K562 (cell line): Measurements from ENCODE around the gene HCN4. TPM values are rescaled to one million over a fixed set of nuclear protein-coding genes. Genes with fewer than 3 reads are reported as not detected.

Experiments used
- ATAC-seq: fragments of 200-7000 bp; cut with Tn5 transposase; 3 replicates; pipeline ENCODE4 v1.9.1; 2020; ENCODE audit warnings: moderate library complexity
- BruUV-seq: library from RNA; stranded (reverse); fragments of 400-500 nt; replicated peaks from 2 replicates; lab custom pipeline; 2021; lab: Mats Ljungman, UMichigan
- CTCF ChIA-PET: fragments of 300-600 bp; formaldehyde crosslinking; extraction: SDS; loops from one replicate; lab custom pipeline; 2021; ENCODE audit warnings: low intra/inter-chr PET ratio; lab: Yijun Ruan, JAX
- POLR2A ChIA-PET: fragments of 300-600, 350-650 bp; sonication (Branson Sonifier 250); formaldehyde crosslinking; extraction: SDS; loops from one replicate; lab custom pipeline; 2021; ENCODE audit warnings: antibody characterized with exemption, inconsistent platforms; lab: Yijun Ruan, JAX
- DNase-seq, 4 experiments: peaks; one replicate each; pipeline versions ENCODE4 v3.0.0 to v3.0.0-alpha.2; 2011 to 2018; ENCODE audit warnings: low spot score in 3 of 4, mixed read lengths in 3 of 4; ENCODE audit errors: extremely low read depth in 1 of 4
- FAIRE-seq: peaks from 2 replicates; lab custom pipeline; 2011; peaks lifted over from hg19 to GRCh38; lab: Jason Lieb, UNC
- H2AFZ ChIP-seq: 2 replicates; pipeline ENCODE4 v1.6.0; 2011; ENCODE audit warnings: low read depth, low read length, control low read depth, inconsistent platforms
- H3K27ac ChIP-seq: fragments of 200-600 bp; 3 replicates; pipeline ENCODE4 v1.8.0; 2011; ENCODE audit warnings: low read depth, mild to moderate bottlenecking, control low read depth, inconsistent platforms, low read length, moderate library complexity, mixed read lengths; ENCODE audit errors: extremely low read depth
- H3K27me3 ChIP-seq, 2 experiments: fragments of 300-600 bp in 1 of 2; 2 replicates in 1 of 2; 3 replicates in 1 of 2; pipeline versions ENCODE4 v1.6.0 to v1.8.0; 2011; ENCODE audit warnings: inconsistent platforms in 2 of 2, low read length in 2 of 2, mild to moderate bottlenecking in 1 of 2, mixed read lengths in 1 of 2, moderate library complexity in 1 of 2; ENCODE audit not compliant: control insufficient read depth in 2 of 2, insufficient read depth in 2 of 2
- H3K36me3 ChIP-seq: fragments of 300-600 bp; 3 replicates; pipeline ENCODE4 v1.8.0; 2011; ENCODE audit warnings: mild to moderate bottlenecking, low read length, inconsistent platforms; ENCODE audit not compliant: control insufficient read depth, insufficient read depth
- H3K4me1 ChIP-seq, 2 experiments: fragments of 200-600 bp in 1 of 2; replicated peaks in 1 of 2; 2 replicates in 1 of 2; 3 replicates in 1 of 2; pipeline versions ENCODE4 v1.5.1 to v1.8.0; 2011; ENCODE audit warnings: inconsistent platforms in 2 of 2, low read length in 2 of 2, mild to moderate bottlenecking in 1 of 2, mixed read lengths in 1 of 2, moderate library complexity in 1 of 2; ENCODE audit not compliant: control insufficient read depth in 2 of 2, insufficient read depth in 2 of 2
- H3K4me2 ChIP-seq: 2 replicates; pipeline ENCODE4 v1.6.1; 2011; ENCODE audit warnings: low read length, control low read depth, inconsistent platforms, mixed read lengths; ENCODE audit not compliant: insufficient read depth
- H3K4me3 ChIP-seq: fragments of 200-600 bp; sonication (generic), shearing (Covaris generic); 2 replicates; pipeline ENCODE4 v1.5.1; 2016; ENCODE audit warnings: control low read depth, inconsistent platforms
- H3K79me2 ChIP-seq: fragments of 200-600 bp; 3 replicates; pipeline ENCODE4 v1.8.0; 2011; ENCODE audit warnings: low read length, inconsistent platforms; ENCODE audit not compliant: control insufficient read depth, insufficient read depth
- H3K9ac ChIP-seq, 2 experiments: 2 replicates each; pipeline versions ENCODE4 v1.6.0 to v1.6.1; 2011; ENCODE audit warnings: low read depth in 2 of 2, low read length in 2 of 2, control low read depth in 1 of 2, inconsistent platforms in 1 of 2, mild to moderate bottlenecking in 1 of 2, mixed read lengths in 1 of 2; ENCODE audit not compliant: insufficient read depth in 1 of 2
- H3K9me1 ChIP-seq: one replicate; pipeline ENCODE4 v1.6.0; 2011; ENCODE audit warnings: inconsistent platforms, mild to moderate bottlenecking, low read length, moderate library complexity; ENCODE audit not compliant: control insufficient read depth, insufficient read depth
- H3K9me3 ChIP-seq: replicated peaks from 2 replicates; pipeline ENCODE4 v1.5.1; 2011; ENCODE audit warnings: low read depth, low read length, inconsistent platforms; ENCODE audit not compliant: control insufficient read depth, insufficient read depth
- H4K20me1 ChIP-seq: replicated peaks from 2 replicates; pipeline ENCODE4 v1.6.1; 2011; ENCODE audit warnings: low read length, inconsistent platforms, mixed read lengths; ENCODE audit not compliant: control insufficient read depth, insufficient read depth
- ARID2 ChIP-seq: fragments of 450-650 bp; IDR thresholded peaks from 2 replicates; pipeline ENCODE4 v1.6.1; 2017; ENCODE audit warnings: antibody characterized with exemption, mild to moderate bottlenecking
- E2F3 ChIP-seq: fragments of 250-450 bp; sonication (Bioruptor Pico); IDR thresholded peaks from 2 replicates; pipeline ENCODE4 v1.4.0; 2020; ENCODE audit warnings: mild to moderate bottlenecking
- HDGF ChIP-seq: fragments of 450-650 bp; IDR thresholded peaks from 2 replicates; pipeline ENCODE4 v1.6.1; 2016
- KAT7 ChIP-seq: sonication (generic); formaldehyde crosslinking; IDR thresholded peaks from 2 replicates; pipeline ENCODE4 v1.8.0; 2022; ENCODE audit warnings: missing genetic modification reagents, mild to moderate bottlenecking, borderline replicate concordance
- MEF2D ChIP-seq: conservative IDR thresholded peaks from 2 replicates; pipeline ENCODE4 v1.6.1; 2016; ENCODE audit warnings: low read depth, missing genetic modification characterization, missing compliant biosample characterization
- ZNF316 ChIP-seq: fragments of 450-650 bp; IDR thresholded peaks from 2 replicates; pipeline ENCODE4 v1.6.1; 2016
- WGBS: fragments of 100-300 bp; shearing (Covaris generic); methylation state at CpG from one replicate; pipeline ENCODE4 v1.1.6; 2016; ENCODE audit warnings: low coverage, mixed read lengths; ENCODE audit not compliant: insufficient coverage; ENCODE audit errors: missing lambda C conversion rate; 5-methylcytosine and 5-hydroxymethylcytosine counted together
- in situ Hi-C: fragments of 300-500 bp; cut with MboI; formaldehyde crosslinking; loops from 4 replicates; pipeline ENCODE4 v1.15.0; 2018; ENCODE audit warnings: inconsistent platforms, mixed read lengths
- intact Hi-C: fragments of 100-400 bp; cut with micrococcal nuclease; formaldehyde crosslinking; loops from 2 replicates; pipeline ENCODE4 v1.14.2; 2022
- polyA plus RNA-seq, 8 experiments: library from polyadenylated mRNA; depleted of rRNA in 4 of 8; stranded (reverse) in 5 of 8; unstranded in 3 of 8; fragments of >200 nt; fragmentation: Nextera tagmentation in 2 of 8; fragmentation: Illumina TruSeq in 1 of 8; extraction: Ambion mirVana in 2 of 8; extraction: Trizol in 1 of 8; gene quantifications; 2 replicates each; pipeline versions ENCODE4 v1.2.1 to v1.2.3, GENCODE V29; 2011 to 2014; ENCODE audit warnings: inconsistent platforms in 1 of 8, missing spikeins in 1 of 8
- total RNA-seq, 7 experiments: library from RNA; depleted of rRNA in 6 of 7; stranded (reverse); fragments of >200 nt in 6 of 7; fragmentation: Illumina TruSeq in 2 of 7; extraction: Trizol in 2 of 7; gene quantifications; 2 replicates each; pipeline versions ENCODE4 v1.2.1 to v1.2.3, GENCODE V29; 2011 to 2021; ENCODE audit warnings: low replicate concordance in 1 of 7
- TF ChIP-seq, protein P1 (sequence below): sonication (generic); formaldehyde crosslinking; IDR thresholded peaks from 2 replicates; pipeline ENCODE4 v1.8.0; 2023; ENCODE audit warnings: missing genetic modification reagents, mild to moderate bottlenecking, borderline replicate concordance
- TF ChIP-seq, protein P2 (sequence below): fragments of 200-800 bp; sonication (Bioruptor generic); IDR thresholded peaks from 2 replicates; pipeline ENCODE4 v1.6.1; 2017; ENCODE audit warnings: missing genetic modification characterization, missing compliant biosample characterization
- TF ChIP-seq, protein P3 (sequence below), 3 experiments: IDR thresholded peaks in 2 of 3; conservative IDR thresholded peaks in 1 of 3; 2 replicates each; pipeline ENCODE4 v1.5.1; 2011 to 2012; ENCODE audit warnings: low read length in 3 of 3, mild to moderate bottlenecking in 3 of 3, control low read depth in 2 of 3, improper control_type of control experiment in 1 of 3, inconsistent platforms in 1 of 3, low read depth in 1 of 3, mixed read lengths in 1 of 3, moderate library complexity in 1 of 3; ENCODE audit not compliant: insufficient read depth in 2 of 3
- TF ChIP-seq, protein P4 (sequence below), 2 experiments: fragments of 450-650 bp; IDR thresholded peaks; 2 replicates each; pipeline ENCODE4 v1.6.1; 2016
- TF ChIP-seq, protein P5 (sequence below): fragments of 450-650 bp; formaldehyde crosslinking; IDR thresholded peaks from 2 replicates; pipeline ENCODE4 v1.4.0; 2022; ENCODE audit warnings: missing genetic modification characterization

HCN4 gene
- total and polyA plus RNA-seq, 9 of the 15 experiments (the other 6 are each of a cell fraction or from before 2014, with no cell fraction given), result not detected

DNA sequence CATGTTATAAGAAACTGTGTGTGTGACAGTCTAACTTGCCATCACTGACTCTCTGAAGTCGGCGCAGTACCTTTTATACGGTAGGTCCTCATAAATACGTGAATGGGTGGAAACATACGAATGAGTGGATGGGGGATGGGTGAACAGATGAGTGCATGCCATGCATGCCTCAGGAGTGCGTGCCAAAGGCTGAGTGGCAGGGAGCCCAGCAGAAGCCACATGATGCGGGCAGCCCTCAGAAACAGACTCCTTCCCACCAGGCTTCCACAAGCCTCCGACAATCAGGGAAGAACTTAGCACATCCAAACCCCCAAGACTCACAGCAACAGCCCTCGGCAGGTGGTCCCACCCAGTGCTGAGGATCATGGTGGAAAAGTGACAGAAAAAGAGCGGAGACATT is 16.7 kb downstream of the HCN4 start:
- in situ Hi-C loops (no loop called here), intact Hi-C loops (no loop called here)
- Histone ChIP-seq H3K9me3 (no peaks in the 10 kb centered on the region), H3K9ac (no peak overlapping the region), H3K27me3 (peaks cover 0 to 12% of the 10 kb centered on the region in 2 experiments; a peak in 2 of 5 replicates), H3K27ac (no peak overlapping the region), H3K4me3 (no peak overlapping the region), H3K4me1 (no peaks in the 10 kb centered on the region), H3K4me2 (no peak overlapping the region), H3K79me2 (no peaks in the 10 kb centered on the region), H3K36me3 (no peaks in the 10 kb centered on the region), H3K9me1 (no peaks in the 10 kb centered on the region), H4K20me1 (peaks cover 6% of the 10 kb centered on the region; the same call in 1 of the 2 replicates), H2AFZ (no peak overlapping the region)
- DNase-seq (no peak), FAIRE-seq (no peak), ATAC-seq (no peak)
- CTCF ChIA-PET, result no interaction called here
- 0% methylated on average over 10 of the region's 10 CpGs for WGBS
- POLR2A ChIA-PET, result interaction anchor here (0.7 kb wide), 1 partner anchor 343 kb away, joined by 3 read pairs; no protein-coding TSS in a partner anchor
- BruUV-seq, result no TSS peak
- TF ChIP-seq ZNF316, result no peak
- TF ChIP-seq, protein P1, sequence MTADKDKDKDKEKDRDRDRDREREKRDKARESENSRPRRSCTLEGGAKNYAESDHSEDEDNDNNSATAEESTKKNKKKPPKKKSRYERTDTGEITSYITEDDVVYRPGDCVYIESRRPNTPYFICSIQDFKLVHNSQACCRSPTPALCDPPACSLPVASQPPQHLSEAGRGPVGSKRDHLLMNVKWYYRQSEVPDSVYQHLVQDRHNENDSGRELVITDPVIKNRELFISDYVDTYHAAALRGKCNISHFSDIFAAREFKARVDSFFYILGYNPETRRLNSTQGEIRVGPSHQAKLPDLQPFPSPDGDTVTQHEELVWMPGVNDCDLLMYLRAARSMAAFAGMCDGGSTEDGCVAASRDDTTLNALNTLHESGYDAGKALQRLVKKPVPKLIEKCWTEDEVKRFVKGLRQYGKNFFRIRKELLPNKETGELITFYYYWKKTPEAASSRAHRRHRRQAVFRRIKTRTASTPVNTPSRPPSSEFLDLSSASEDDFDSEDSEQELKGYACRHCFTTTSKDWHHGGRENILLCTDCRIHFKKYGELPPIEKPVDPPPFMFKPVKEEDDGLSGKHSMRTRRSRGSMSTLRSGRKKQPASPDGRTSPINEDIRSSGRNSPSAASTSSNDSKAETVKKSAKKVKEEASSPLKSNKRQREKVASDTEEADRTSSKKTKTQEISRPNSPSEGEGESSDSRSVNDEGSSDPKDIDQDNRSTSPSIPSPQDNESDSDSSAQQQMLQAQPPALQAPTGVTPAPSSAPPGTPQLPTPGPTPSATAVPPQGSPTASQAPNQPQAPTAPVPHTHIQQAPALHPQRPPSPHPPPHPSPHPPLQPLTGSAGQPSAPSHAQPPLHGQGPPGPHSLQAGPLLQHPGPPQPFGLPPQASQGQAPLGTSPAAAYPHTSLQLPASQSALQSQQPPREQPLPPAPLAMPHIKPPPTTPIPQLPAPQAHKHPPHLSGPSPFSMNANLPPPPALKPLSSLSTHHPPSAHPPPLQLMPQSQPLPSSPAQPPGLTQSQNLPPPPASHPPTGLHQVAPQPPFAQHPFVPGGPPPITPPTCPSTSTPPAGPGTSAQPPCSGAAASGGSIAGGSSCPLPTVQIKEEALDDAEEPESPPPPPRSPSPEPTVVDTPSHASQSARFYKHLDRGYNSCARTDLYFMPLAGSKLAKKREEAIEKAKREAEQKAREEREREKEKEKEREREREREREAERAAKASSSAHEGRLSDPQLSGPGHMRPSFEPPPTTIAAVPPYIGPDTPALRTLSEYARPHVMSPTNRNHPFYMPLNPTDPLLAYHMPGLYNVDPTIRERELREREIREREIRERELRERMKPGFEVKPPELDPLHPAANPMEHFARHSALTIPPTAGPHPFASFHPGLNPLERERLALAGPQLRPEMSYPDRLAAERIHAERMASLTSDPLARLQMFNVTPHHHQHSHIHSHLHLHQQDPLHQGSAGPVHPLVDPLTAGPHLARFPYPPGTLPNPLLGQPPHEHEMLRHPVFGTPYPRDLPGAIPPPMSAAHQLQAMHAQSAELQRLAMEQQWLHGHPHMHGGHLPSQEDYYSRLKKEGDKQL (CRISPR knock-in tag), result no peak
- no peak for TF ChIP-seq KAT7 (CRISPR knock-in tag)
- TF ChIP-seq, protein P2, sequence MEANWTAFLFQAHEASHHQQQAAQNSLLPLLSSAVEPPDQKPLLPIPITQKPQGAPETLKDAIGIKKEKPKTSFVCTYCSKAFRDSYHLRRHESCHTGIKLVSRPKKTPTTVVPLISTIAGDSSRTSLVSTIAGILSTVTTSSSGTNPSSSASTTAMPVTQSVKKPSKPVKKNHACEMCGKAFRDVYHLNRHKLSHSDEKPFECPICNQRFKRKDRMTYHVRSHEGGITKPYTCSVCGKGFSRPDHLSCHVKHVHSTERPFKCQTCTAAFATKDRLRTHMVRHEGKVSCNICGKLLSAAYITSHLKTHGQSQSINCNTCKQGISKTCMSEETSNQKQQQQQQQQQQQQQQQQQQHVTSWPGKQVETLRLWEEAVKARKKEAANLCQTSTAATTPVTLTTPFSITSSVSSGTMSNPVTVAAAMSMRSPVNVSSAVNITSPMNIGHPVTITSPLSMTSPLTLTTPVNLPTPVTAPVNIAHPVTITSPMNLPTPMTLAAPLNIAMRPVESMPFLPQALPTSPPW, result no peak
- TF ChIP-seq, protein P3, sequence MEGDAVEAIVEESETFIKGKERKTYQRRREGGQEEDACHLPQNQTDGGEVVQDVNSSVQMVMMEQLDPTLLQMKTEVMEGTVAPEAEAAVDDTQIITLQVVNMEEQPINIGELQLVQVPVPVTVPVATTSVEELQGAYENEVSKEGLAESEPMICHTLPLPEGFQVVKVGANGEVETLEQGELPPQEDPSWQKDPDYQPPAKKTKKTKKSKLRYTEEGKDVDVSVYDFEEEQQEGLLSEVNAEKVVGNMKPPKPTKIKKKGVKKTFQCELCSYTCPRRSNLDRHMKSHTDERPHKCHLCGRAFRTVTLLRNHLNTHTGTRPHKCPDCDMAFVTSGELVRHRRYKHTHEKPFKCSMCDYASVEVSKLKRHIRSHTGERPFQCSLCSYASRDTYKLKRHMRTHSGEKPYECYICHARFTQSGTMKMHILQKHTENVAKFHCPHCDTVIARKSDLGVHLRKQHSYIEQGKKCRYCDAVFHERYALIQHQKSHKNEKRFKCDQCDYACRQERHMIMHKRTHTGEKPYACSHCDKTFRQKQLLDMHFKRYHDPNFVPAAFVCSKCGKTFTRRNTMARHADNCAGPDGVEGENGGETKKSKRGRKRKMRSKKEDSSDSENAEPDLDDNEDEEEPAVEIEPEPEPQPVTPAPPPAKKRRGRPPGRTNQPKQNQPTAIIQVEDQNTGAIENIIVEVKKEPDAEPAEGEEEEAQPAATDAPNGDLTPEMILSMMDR (IDR thresholded peaks at IDR 0.05 in 2 of 3, conservative IDR thresholded peaks at IDR 0.05 in 1 of 3; ENCODE audit: insufficient read depth in 2 of 3, low read depth in 1 of 3, low read length in 3 of 3), result no peak
- TF ChIP-seq, protein P4, sequence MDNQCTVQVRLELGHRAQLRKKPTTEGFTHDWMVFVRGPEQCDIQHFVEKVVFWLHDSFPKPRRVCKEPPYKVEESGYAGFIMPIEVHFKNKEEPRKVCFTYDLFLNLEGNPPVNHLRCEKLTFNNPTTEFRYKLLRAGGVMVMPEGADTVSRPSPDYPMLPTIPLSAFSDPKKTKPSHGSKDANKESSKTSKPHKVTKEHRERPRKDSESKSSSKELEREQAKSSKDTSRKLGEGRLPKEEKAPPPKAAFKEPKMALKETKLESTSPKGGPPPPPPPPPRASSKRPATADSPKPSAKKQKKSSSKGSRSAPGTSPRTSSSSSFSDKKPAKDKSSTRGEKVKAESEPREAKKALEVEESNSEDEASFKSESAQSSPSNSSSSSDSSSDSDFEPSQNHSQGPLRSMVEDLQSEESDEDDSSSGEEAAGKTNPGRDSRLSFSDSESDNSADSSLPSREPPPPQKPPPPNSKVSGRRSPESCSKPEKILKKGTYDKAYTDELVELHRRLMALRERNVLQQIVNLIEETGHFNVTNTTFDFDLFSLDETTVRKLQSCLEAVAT (IDR thresholded peaks at IDR 0.05), result no peak
- no peak for TF ChIP-seq ARID2
- no peak for TF ChIP-seq HDGF
- no peak for TF ChIP-seq E2F3 (CRISPR knock-in tag)
- TF ChIP-seq, protein P5, sequence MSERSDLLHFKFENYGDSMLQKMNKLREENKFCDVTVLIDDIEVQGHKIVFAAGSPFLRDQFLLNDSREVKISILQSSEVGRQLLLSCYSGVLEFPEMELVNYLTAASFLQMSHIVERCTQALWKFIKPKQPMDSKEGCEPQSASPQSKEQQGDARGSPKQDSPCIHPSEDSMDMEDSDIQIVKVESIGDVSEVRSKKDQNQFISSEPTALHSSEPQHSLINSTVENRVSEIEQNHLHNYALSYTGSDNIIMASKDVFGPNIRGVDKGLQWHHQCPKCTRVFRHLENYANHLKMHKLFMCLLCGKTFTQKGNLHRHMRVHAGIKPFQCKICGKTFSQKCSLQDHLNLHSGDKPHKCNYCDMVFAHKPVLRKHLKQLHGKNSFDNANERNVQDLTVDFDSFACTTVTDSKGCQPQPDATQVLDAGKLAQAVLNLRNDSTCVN (CRISPR knock-in tag), result no peak
- TF ChIP-seq MEF2D (tag), result no peak
